Right lobe of liver (tissue), 4 donors: Measurements from ENCODE around the gene SPAG17.

Experiments
- CTCF ChIP-seq, 4 donors: fragments of 200-600 bp in 3 of 4; fragments of 450-650 bp in 1 of 4; IDR thresholded peaks; one replicate each; pipeline versions ENCODE4 v1.5.1 to v1.8.0; 2016 to 2022; ENCODE audit warnings: antibody characterized with exemption in 4 of 4, mild to moderate bottlenecking in 2 of 4
- POLR2A ChIP-seq: fragments of 450-650 bp; IDR thresholded peaks from one replicate; pipeline ENCODE4 v1.6.1; 2017; ENCODE audit warnings: antibody characterized with exemption, mild to moderate bottlenecking
- donor health status: DM: no; HTN: no; CAD: no.
- donor health status: DM: no; HTN: no; CAD: no.
- donor health status: DM: no; HTN: yes; CAD: no.

GRCh38 chr1:118023199-118023598 lies 161.8 kb downstream of the SPAG17 start:
- no peak for TF ChIP-seq CTCF (IDR thresholded peaks at IDR 0.05)
- no peak for TF ChIP-seq POLR2A
